Hypothalamus (tissue), 51 donors: ENCODE measurements around the gene FAIM2.
"Not testable (repeated sequence)": the region's sequence is repeated elsewhere in the genome, so short reads cannot be mapped to it uniquely, and the experiment has no call there.

ENCODE experiments used
- DNase-seq, 51 donors: peaks; one replicate each; lab custom pipeline; 2025; lab: John Stamatoyannopoulos, UW

Gene FAIM2

GRCh38 chr12:49882851-49883464 is 20.7 kb downstream of the FAIM2 start:
- DNase-seq: peak in 1 of 51 donors; percentile 11

- no peak for DNase-seq
Observed at GRCh38 chr12:49882248-49882850, 21.4 kb downstream of the FAIM2 start.

GRCh38 chr12:49881415-49882247 is 22.1 kb downstream of the FAIM2 start:
- DNase-seq: no peak

GRCh38 chr12:49880756-49881414 is 22.8 kb downstream of the FAIM2 start:
- DNase-seq: peak in 1 of 51 donors; percentile 9

GRCh38 chr12:49879065-49879464 is 24.6 kb downstream of the FAIM2 start:
- DNase-seq: not testable (repeated sequence)

- DNase-seq: no peak
Observed at GRCh38 chr12:49878021-49878420, 25.7 kb downstream of the FAIM2 start.

- DNase-seq: no peak
Observed at GRCh38 chr12:49877066-49877465, 26.6 kb downstream of the FAIM2 start.

- DNase-seq: no peak
Observed at GRCh38 chr12:49876070-49876469, 27.6 kb downstream of the FAIM2 start.

GRCh38 chr12:49875115-49875720 is 28.5 kb downstream of the FAIM2 start:
- DNase-seq: no peak

- peak in 20 of 51 donors; percentile 21 to 75 (median 42) for DNase-seq
Observed at GRCh38 chr12:49874142-49874897, 29.4 kb downstream of the FAIM2 start.

- DNase-seq: peak in 10 of 51 donors; percentile 22 to 60 (median 39)
Observed at GRCh38 chr12:49873361-49873934, 30.3 kb downstream of the FAIM2 start.

- peak in 13 of 51 donors; percentile 21 to 49 (median 31) for DNase-seq
Observed at GRCh38 chr12:49872781-49873181, 30.9 kb downstream of the FAIM2 start.

GRCh38 chr12:49872381-49872780 is 31.3 kb downstream of the FAIM2 start:
- no peak for DNase-seq

- not testable (repeated sequence) for DNase-seq
Observed at GRCh38 chr12:49871811-49872251, 31.9 kb downstream of the FAIM2 start.

- DNase-seq: no peak
Observed at GRCh38 chr12:49871263-49871561, 32.5 kb downstream of the FAIM2 start.

GRCh38 chr12:49870501-49871262 is 33.0 kb downstream of the FAIM2 start:
- no peak for DNase-seq

GRCh38 chr12:49869816-49870500 is 33.7 kb downstream of the FAIM2 start:
- DNase-seq: no peak
